Panc1 (cell line): Measurements from ENCODE around the gene GRM7. TPM values are rescaled to one million over a fixed set of nuclear protein-coding genes. Genes with fewer than 3 reads are reported as not detected.

ENCODE experiments used
- ATAC-seq: fragments of 200-7000 bp; cut with Tn5 transposase; 2 replicates; pipeline ENCODE4 v1.9.1; 2020; ENCODE audit warnings: mild to moderate bottlenecking, moderate library complexity
- BruUV-seq: library from RNA; stranded (reverse); fragments of 400-500 nt; replicated peaks from 2 replicates; lab custom pipeline; 2021; lab: Mats Ljungman, UMichigan
- CTCF ChIA-PET: fragments of 300-600 bp; sonication (Branson Sonifier 250); formaldehyde crosslinking; loops from one replicate; lab custom pipeline; 2022; ENCODE audit warnings: antibody characterized with exemption; lab: Charles Lee
- POLR2A ChIA-PET: fragments of 300-600 bp; sonication (Branson Sonifier 250); formaldehyde crosslinking; loops from one replicate; lab custom pipeline; 2022; ENCODE audit warnings: antibody characterized with exemption; lab: Charles Lee
- DNase-seq: peaks from one replicate; pipeline ENCODE4 v3.0.0-alpha.2; 2010; ENCODE audit warnings: low read depth, low spot score
- H3K27ac ChIP-seq: 2 replicates; pipeline ENCODE4 v1.5.1; 2011; ENCODE audit warnings: mild to moderate bottlenecking, low read length, inconsistent platforms
- H3K27me3 ChIP-seq: fragments of 200-500 bp; sonication (Bioruptor generic); 2 replicates; pipeline ENCODE4 v1.6.0; 2014; ENCODE audit warnings: low read length, inconsistent platforms; ENCODE audit not compliant: control insufficient read depth, insufficient read depth
- H3K36me3 ChIP-seq: fragments of 200-500 bp; sonication (Bioruptor generic); 2 replicates; pipeline ENCODE4 v1.5.1; 2014; ENCODE audit warnings: inconsistent platforms, mild to moderate bottlenecking, low read length, moderate library complexity; ENCODE audit not compliant: control insufficient read depth, insufficient read depth
- H3K4me1 ChIP-seq: 2 replicates; pipeline ENCODE4 v1.5.1; 2011; ENCODE audit warnings: inconsistent platforms, mild to moderate bottlenecking, low read length, moderate library complexity; ENCODE audit not compliant: control insufficient read depth, insufficient read depth
- H3K4me3 ChIP-seq, 2 experiments: 2 replicates each; pipeline ENCODE4 v1.5.1; 2011 to 2012; ENCODE audit warnings: low read depth in 2 of 2, low read length in 2 of 2, mild to moderate bottlenecking in 2 of 2, inconsistent platforms in 1 of 2, moderate library complexity in 1 of 2
- H3K9me3 ChIP-seq: fragments of 200-500 bp; sonication (Bioruptor generic); 2 replicates; pipeline ENCODE4 v1.5.1; 2014; ENCODE audit warnings: low read depth, mild to moderate bottlenecking, inconsistent platforms, low read length, moderate library complexity; ENCODE audit not compliant: control insufficient read depth, insufficient read depth
- POLR2AphosphoS5 ChIP-seq: IDR thresholded peaks from 2 replicates; pipeline ENCODE4 v1.6.1; 2012; ENCODE audit warnings: mild to moderate bottlenecking, low read depth, low read length, moderate library complexity
- SIN3A ChIP-seq: IDR thresholded peaks from 2 replicates; pipeline ENCODE4 v1.6.1; 2012; ENCODE audit warnings: low read depth, mild to moderate bottlenecking, low read length, moderate library complexity, borderline replicate concordance; ENCODE audit not compliant: insufficient read depth
- TCF7L2 ChIP-seq: IDR thresholded peaks from 2 replicates; pipeline ENCODE4 v1.6.1; 2011; ENCODE audit warnings: mild to moderate bottlenecking, low read depth, low read length, inconsistent platforms
- in situ Hi-C: cut with HindIII; loops from 2 replicates; pipeline ENCODE4 v1.10.0; 2016; ENCODE audit warnings: low sequenced_read_pairs, low pct_unique_long_range_greater_than_20kb
- intact Hi-C: fragments of 100-400 bp; cut with micrococcal nuclease; formaldehyde crosslinking; loops from one replicate; pipeline ENCODE4 v1.10.0; 2022; ENCODE audit not compliant: unreplicated experiment
- total RNA-seq: library from RNA; stranded (reverse); gene quantifications from one replicate; pipeline ENCODE4 v1.2.1, GENCODE V29; 2021; ENCODE audit not compliant: unreplicated experiment
- TF ChIP-seq, protein P1 (sequence below), 2 experiments: IDR thresholded peaks; 2 replicates each; pipeline ENCODE4 v1.6.1; 2011 to 2012; ENCODE audit warnings: low read depth in 2 of 2, control low read depth in 1 of 2, low read length in 1 of 2, mild to moderate bottlenecking in 1 of 2, moderate library complexity in 1 of 2; ENCODE audit not compliant: insufficient read depth in 1 of 2
- TF ChIP-seq, protein P2 (sequence below): fragments of 450-650 bp; IDR thresholded peaks from 2 replicates; pipeline ENCODE4 v1.5.1; 2017; ENCODE audit warnings: mild to moderate bottlenecking

The GRM7 gene
- total RNA-seq, 1 experiment from 2014 or later: not detected

DNA sequence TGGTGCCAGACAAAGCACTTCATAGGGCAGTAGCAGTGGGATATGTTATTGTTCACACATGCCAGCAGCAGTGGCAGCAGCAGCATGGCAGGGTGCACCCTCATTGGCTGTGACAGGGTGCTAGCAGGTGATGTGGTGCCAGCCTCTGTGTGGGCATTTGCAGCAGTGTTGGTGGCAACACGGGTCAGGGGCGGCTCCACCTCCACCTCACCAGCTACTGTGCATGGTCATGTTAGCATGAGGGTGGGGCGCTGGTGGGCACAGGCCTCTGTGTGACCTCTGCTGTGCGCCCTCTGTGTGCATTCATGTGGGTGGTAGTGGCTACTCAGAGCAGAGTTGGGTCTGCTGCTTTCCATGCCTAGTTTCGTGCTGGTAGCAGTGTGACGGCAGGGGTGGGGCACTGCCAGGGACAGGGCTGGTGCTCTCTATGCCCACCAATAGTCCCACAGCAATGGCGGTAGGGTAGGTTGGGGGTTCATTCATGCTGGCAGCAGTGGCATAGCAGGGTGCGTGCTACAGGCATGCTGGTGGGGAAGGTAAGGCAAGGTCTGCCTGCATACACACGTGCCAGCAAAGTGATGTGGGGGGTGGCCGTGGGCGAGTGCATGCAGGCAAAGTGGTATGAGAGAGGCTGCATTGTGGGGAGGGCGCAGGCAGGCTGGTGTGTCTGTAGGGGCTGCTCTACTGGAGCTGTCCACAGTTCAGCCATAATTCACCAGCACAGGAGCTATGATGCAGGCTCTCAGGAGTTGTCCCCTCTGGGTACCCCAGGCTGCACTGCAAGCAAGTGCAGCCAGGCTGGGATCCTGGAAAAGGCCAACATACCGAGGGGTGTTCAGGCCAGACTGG is 402.7 kb downstream of the GRM7 start:
- TF ChIP-seq SIN3A: no peak
- TF ChIP-seq, protein P1, sequence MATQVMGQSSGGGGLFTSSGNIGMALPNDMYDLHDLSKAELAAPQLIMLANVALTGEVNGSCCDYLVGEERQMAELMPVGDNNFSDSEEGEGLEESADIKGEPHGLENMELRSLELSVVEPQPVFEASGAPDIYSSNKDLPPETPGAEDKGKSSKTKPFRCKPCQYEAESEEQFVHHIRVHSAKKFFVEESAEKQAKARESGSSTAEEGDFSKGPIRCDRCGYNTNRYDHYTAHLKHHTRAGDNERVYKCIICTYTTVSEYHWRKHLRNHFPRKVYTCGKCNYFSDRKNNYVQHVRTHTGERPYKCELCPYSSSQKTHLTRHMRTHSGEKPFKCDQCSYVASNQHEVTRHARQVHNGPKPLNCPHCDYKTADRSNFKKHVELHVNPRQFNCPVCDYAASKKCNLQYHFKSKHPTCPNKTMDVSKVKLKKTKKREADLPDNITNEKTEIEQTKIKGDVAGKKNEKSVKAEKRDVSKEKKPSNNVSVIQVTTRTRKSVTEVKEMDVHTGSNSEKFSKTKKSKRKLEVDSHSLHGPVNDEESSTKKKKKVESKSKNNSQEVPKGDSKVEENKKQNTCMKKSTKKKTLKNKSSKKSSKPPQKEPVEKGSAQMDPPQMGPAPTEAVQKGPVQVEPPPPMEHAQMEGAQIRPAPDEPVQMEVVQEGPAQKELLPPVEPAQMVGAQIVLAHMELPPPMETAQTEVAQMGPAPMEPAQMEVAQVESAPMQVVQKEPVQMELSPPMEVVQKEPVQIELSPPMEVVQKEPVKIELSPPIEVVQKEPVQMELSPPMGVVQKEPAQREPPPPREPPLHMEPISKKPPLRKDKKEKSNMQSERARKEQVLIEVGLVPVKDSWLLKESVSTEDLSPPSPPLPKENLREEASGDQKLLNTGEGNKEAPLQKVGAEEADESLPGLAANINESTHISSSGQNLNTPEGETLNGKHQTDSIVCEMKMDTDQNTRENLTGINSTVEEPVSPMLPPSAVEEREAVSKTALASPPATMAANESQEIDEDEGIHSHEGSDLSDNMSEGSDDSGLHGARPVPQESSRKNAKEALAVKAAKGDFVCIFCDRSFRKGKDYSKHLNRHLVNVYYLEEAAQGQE (IDR thresholded peaks at IDR 0.05; ENCODE audit: insufficient read depth in 1 of 2, low read depth in 2 of 2, low read length in 1 of 2): no peak
- no peak for TF ChIP-seq TCF7L2
- TF ChIP-seq, protein P2, sequence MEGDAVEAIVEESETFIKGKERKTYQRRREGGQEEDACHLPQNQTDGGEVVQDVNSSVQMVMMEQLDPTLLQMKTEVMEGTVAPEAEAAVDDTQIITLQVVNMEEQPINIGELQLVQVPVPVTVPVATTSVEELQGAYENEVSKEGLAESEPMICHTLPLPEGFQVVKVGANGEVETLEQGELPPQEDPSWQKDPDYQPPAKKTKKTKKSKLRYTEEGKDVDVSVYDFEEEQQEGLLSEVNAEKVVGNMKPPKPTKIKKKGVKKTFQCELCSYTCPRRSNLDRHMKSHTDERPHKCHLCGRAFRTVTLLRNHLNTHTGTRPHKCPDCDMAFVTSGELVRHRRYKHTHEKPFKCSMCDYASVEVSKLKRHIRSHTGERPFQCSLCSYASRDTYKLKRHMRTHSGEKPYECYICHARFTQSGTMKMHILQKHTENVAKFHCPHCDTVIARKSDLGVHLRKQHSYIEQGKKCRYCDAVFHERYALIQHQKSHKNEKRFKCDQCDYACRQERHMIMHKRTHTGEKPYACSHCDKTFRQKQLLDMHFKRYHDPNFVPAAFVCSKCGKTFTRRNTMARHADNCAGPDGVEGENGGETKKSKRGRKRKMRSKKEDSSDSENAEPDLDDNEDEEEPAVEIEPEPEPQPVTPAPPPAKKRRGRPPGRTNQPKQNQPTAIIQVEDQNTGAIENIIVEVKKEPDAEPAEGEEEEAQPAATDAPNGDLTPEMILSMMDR: no peak
- TF ChIP-seq POLR2AphosphoS5: no peak
- no TSS peak for BruUV-seq
- ChIA-PET CTCF (no interaction called here), POLR2A (no interaction called here)
- intact Hi-C loops: no loop called here
- no peak overlapping the region for H3K4me3 ChIP-seq
- H3K27me3 ChIP-seq: no peaks in the 10 kb centered on the region
- no peak for ATAC-seq
- in situ Hi-C loops: no loop called here
- H3K36me3 ChIP-seq: no peaks in the 10 kb centered on the region
- H3K4me1 ChIP-seq: no peaks in the 10 kb centered on the region
- H3K27ac ChIP-seq: no peak overlapping the region
- no peak for DNase-seq
- no peaks in the 10 kb centered on the region for H3K9me3 ChIP-seq

DNA sequence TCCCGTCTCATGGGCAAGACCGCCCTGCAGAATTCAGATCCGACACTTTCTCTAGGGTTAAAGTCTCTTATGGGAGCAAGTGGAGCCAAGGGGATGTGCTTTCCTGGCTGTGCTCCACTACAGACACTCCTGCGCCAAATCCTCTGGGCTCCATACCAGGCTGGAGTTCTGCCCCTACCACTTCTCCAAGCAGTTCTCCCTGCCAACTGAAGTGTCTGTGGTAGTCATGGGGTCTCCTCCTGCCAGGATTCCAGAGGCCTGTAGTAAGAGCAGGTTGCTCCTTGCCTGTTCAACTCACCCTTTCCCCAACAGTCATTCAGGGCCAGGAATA is 403.2 kb downstream of the GRM7 start:
- POLR2A ChIA-PET: no interaction called here
- in situ Hi-C loops: no loop called here
- TF ChIP-seq TCF7L2 (no peak), POLR2AphosphoS5 (no peak), SIN3A (no peak)
- TF ChIP-seq, protein P1 (IDR thresholded peaks at IDR 0.05; ENCODE audit: insufficient read depth in 1 of 2, low read depth in 2 of 2, low read length in 1 of 2): no peak
- TF ChIP-seq, protein P2: no peak

More for the DNA sequence above, 403.2 kb downstream of the GRM7 start:
- H3K4me1 ChIP-seq: no peaks in the 10 kb centered on the region
- H3K9me3 ChIP-seq: no peaks in the 10 kb centered on the region
- DNase-seq (no peak), ATAC-seq (no peak)
- BruUV-seq: no TSS peak
- intact Hi-C loops: no loop called here
- H3K27ac ChIP-seq: no peak overlapping the region
- no peak overlapping the region for H3K4me3 ChIP-seq
- no peaks in the 10 kb centered on the region for H3K27me3 ChIP-seq
- CTCF ChIA-PET: no interaction called here
- no peaks in the 10 kb centered on the region for H3K36me3 ChIP-seq
